OCI-LY7 (cell line): ENCODE data around the gene ARAP3.

Source experiments
- EZH2phosphoT487 ChIP-seq: fragments of 200-600 bp; sonication (generic); IDR thresholded peaks from 2 replicates; pipeline ENCODE4 v1.6.1; 2018; ENCODE audit warnings: low read depth, borderline replicate concordance, mild to moderate bottlenecking, mixed run types, antibody characterized with exemption, low read length, moderate library complexity, mixed read lengths
- TF ChIP-seq, protein P1 (sequence below): fragments of 200-600 bp; sonication (generic); conservative IDR thresholded peaks from 2 replicates; pipeline ENCODE4 v1.5.1; 2014; ENCODE audit warnings: mild to moderate bottlenecking, antibody characterized with exemption, low read length, moderate library complexity, mixed read lengths

DNA sequence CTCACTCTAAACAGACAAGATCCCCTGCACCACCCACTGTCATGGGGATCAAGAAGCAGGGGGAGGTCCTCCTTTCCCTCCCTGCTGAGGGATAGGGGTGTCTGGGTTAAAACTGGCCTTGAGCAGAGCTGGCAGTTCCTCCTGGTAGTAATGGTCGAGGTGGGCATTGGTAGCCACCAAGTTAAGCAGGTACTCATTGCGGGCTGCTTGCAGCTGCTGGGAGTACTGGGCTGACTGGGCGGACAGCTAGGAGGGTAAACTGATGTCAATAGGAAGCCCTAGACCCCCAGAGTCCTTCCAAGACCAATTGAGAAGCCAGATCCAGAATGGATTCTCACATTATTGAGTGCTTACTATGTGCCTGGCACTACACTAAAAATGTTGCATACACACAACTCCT lies 34.2 kb downstream of the ARAP3 start:
- TF ChIP-seq, protein P1, sequence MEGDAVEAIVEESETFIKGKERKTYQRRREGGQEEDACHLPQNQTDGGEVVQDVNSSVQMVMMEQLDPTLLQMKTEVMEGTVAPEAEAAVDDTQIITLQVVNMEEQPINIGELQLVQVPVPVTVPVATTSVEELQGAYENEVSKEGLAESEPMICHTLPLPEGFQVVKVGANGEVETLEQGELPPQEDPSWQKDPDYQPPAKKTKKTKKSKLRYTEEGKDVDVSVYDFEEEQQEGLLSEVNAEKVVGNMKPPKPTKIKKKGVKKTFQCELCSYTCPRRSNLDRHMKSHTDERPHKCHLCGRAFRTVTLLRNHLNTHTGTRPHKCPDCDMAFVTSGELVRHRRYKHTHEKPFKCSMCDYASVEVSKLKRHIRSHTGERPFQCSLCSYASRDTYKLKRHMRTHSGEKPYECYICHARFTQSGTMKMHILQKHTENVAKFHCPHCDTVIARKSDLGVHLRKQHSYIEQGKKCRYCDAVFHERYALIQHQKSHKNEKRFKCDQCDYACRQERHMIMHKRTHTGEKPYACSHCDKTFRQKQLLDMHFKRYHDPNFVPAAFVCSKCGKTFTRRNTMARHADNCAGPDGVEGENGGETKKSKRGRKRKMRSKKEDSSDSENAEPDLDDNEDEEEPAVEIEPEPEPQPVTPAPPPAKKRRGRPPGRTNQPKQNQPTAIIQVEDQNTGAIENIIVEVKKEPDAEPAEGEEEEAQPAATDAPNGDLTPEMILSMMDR = no peak
- TF ChIP-seq EZH2phosphoT487 = no peak
